A673 (cell line): ENCODE measurements around the gene GET3.

Experiments
- EZH2 ChIP-seq: fragments of 200-600 bp; sonication (generic); IDR thresholded peaks from 2 replicates; pipeline ENCODE4 v1.6.1; 2017; ENCODE audit warnings: borderline replicate concordance, low read depth, mild to moderate bottlenecking, mixed read lengths, antibody characterized with exemption, low read length; ENCODE audit not compliant: poor library complexity, severe bottlenecking
- TF ChIP-seq, protein P1 (sequence below): fragments of 300-800, 200-600 bp; sonication (generic); conservative IDR thresholded peaks from 2 replicates; pipeline ENCODE4 v1.5.1; 2017; ENCODE audit warnings: low read depth, mild to moderate bottlenecking, antibody characterized with exemption, low read length, moderate library complexity, mixed read lengths

DNA sequence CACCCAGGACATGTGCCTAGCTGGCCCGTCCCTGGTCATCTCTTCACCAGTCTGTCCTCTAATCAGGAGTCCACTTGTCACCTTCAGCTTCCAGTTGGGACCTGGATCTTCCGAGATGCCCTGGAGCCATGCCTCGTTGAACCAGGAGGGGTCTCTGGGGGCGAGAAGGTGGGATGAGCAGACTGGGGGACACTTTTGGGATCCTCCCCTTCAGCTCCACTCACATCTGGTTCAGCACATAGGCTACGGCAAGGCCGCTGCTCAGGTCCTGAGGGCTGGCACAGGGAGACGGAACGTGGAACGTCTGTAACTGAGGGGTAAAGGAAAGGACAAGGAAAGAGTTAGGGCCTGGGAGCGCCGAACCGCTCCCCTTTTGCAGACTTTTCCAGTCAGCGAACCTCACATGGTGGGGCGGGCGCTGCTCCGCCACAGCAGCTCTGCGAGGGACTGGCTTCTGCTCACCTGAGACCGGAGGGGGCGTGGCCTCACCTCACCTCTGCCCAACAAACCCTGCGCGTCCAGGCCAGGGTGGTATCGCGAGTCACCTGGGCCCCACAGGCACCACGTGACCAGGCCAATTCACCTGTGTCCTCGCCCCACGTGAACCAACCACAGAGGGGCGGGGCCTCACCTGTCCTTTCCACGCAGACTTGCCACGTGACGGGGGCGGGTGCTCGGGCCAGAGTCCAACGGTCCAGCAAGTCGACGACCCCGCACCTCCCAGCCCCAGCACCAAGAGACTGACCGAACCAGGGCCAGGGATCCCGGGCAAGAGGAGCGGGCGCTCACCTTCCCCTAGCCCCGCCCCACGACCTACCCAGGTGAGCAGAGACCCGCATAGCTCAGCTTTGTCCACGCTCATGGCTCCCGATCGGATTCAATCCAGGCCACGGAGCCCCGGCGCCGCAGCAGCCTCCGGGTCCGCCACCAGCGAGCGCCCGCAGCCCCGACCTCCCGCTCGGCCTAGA, 37.6 kb downstream of the GET3 start, which contains the start of gene HOOK2:
- TF ChIP-seq, protein P1, sequence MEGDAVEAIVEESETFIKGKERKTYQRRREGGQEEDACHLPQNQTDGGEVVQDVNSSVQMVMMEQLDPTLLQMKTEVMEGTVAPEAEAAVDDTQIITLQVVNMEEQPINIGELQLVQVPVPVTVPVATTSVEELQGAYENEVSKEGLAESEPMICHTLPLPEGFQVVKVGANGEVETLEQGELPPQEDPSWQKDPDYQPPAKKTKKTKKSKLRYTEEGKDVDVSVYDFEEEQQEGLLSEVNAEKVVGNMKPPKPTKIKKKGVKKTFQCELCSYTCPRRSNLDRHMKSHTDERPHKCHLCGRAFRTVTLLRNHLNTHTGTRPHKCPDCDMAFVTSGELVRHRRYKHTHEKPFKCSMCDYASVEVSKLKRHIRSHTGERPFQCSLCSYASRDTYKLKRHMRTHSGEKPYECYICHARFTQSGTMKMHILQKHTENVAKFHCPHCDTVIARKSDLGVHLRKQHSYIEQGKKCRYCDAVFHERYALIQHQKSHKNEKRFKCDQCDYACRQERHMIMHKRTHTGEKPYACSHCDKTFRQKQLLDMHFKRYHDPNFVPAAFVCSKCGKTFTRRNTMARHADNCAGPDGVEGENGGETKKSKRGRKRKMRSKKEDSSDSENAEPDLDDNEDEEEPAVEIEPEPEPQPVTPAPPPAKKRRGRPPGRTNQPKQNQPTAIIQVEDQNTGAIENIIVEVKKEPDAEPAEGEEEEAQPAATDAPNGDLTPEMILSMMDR = no peak
- TF ChIP-seq EZH2 = no peak
